HuH-7.5 (cell line): ENCODE measurements around the gene KAT2B.

Experiments used
- DNase-seq: peaks from one replicate; pipeline ENCODE4 v3.0.0; 2011; ENCODE audit warnings: low spot score

KAT2B gene

DNA sequence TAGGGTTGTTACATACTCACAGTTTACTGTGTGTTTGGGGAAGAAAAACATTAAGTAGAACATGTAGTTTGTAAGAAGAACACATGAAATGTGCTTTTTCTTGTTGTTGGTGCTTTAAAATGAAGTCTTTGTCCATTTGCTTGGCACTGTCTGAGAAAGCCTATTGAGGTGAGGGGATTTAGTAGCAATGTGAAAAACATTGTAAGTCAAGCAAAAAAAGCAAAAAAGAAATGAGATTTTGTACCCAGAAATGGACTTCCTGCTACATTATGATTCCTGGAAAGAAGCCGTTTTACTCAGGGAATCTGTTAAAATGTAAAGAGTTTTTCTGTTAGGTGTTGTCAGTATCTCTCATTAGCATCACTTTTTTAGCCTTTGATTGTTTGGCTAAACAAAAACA, 59.9 kb downstream of the KAT2B start:
- no peak for DNase-seq

DNA sequence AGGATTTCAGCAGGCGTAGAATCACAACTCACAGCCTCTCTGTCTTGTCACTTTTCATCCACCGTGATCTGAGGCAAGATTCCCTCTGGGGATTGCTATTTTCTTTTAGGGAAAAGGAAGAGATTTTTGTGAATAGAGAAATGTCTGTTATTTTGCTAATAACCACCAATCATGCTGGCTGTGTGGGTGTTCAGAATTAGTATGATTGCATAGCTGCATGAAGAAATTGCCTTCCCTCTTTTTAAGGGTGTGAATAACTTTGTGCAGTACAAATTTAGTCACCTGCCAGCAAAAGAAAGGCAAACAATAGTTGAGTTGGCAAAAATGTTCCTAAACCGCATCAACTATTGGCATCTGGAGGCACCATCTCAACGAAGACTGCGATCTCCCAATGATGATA, 60.8 kb downstream of the KAT2B start:
- no peak for DNase-seq

DNA sequence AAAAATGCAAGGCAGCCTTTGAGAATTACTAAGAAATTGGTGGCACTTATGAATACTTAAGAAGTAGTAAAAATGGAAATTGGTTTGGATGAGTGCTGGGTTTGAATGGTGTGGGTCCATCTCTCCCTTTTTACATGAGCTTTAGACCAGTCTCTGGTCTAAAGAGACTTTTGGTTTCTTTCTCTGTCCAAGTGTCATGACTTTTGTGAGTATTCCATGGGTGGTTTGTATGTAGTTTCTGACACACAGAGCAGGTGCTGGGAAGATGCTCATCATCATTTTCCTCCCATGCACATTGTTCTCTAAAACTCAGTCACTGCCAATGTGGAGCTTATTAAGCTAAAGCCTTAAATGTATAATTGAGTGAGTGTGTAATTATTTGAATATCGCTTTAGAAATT, 63.5 kb downstream of the KAT2B start:
- no peak for DNase-seq

DNA sequence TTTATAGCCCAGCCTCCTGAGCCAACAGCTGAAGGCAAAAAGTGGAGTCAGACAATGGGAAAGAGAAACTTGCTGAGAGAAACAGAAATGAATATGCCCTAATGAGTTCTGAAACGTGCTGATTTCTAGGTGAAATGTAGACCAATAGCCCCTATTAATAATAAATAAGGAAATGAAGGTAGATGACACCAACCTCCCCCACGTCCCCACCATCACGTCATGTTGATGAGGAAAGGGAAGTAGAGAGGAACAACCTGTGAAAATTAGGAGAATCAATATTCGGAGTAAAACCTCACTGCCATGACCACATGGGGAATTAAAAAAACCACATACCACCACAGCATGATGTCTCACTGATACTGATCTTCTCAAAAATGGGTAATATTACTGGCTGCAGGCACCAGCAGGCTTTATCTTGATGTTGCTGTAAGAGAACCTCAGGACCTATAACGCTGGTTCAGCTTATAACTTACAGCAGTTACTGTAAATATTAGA, 64.0 kb downstream of the KAT2B start:
- DNase-seq: no peak

DNA sequence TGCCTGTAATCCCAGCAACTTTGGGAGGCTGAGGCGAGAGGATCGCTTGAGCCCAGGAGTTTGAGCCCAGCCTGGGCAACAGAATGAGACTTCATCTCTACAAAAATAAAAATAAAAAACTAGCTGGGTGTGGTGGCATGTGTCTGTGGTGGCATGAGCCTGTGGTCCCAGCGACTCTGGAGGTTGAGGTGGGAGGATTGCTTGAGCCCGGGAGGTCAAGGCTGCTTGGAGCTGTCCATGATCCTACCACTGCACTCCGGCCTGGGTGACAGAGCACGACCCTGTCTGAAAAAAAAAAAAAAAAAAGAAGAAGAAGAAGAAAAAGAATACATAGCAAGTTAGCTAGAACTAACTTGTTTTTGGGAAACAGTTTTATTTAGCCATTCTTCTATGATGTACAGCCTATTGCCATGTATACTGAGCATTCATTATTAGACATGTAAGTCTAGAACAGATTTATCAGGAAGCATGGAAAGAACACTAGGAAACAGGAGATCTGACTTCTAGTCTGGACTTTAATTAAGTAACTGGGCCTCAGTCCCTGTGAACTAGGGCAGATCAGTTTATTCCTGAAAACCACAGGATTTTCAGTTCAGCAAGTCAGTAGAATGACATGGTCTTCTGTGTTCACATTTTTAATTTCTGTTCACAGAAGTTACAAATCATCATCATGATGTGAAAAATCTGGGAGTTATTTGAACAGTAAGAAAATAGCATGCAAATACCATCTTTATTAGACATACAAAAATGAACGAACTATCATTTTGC, 65.5 kb downstream of the KAT2B start:
- DNase-seq: no peak

DNA sequence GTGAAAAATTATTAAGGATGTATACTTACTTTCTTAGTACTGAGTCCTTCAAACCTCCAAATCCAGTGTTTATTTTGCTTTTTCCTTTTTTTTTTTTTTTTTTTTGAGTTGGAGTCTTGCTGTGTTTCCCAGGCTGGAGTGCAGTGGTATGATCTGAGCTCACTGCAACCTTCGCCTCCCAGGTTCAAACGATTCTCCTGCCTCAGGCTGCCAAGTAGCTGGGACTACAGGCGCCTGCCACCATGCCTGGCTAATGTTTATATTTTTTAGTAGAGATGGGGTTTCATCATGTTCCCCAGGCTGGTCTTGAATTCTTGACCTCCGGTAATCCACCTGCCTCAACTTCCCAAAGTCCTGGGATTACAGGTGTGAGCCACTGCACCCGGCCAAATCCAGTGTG, 67.5 kb downstream of the KAT2B start:
- no peak for DNase-seq

DNA sequence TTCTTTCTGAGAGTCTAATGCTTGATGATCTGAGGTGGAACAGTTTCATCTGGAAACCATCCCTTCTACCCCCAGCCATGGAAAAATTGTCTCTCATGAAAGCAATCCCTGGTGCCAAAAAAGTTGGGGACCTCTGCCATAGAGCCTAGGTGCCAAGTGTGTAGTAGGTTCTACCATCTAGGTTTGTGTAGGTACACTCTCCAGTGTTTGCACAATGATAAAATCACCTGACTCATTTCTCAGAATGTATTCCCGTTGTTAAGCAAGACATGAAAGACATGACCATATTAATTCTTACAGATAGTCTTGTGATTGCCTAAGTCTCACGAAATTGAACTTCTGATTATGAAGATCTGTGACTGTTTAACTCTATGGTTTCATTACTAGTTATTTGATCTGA, 68.6 kb downstream of the KAT2B start:
- DNase-seq: no peak

DNA sequence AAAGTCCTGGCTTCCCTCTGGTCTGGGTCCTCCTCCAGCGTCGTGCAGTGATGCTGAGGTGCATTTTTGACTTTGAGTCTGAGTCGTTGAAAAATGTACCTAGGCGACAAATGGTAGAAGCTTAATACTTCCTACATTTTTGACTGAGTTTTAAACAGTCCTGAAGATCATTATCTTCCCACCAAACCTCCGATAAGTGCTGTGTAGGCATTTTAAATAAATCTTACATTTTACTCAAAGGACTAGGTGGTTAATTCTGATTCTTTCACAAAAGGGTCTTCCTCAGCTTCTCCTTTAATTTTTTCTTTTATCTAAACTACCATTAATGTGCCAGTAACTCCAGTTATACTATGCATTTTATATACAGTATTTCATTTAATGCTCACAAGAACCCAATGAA, 70.6 kb downstream of the KAT2B start:
- DNase-seq: no peak

DNA sequence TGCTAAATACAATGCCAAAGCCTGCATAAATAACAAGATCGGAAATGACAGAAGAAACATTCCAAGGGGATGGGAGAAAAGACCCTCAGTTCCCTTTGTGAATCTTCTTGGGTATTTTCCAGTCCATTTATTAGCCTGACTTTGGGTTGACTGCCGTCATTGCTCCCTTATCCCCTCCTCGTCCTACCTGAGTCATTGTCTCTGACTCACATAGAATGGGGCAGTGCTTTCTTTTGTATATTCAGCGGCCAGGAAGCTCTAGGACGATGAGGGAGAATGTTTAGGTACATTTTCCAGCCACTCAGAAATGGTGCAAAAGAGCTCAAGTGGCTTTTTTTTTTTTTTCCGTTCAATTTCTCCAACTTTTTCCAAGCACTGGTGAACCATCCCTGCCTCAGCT, 71.6 kb downstream of the KAT2B start:
- no peak for DNase-seq

DNA sequence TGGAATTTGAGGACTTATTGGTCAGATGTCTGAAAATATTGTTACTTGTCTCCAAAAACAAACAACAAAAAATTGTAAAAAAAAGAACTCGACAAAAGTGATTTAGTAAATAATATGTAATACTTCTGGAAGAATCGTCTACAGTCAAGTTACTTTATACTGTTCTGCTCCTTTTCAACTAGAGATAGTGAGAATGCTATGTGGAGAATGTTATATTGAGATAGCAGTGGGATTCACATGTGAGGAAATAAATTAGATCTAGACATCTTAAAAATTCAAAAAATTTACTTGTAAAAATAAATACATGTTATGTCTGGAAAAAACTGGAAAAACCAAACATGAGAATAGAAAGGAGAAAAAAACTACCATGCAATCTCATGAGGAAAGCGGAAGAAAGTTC, 80.8 kb downstream of the KAT2B start:
- no peak for DNase-seq

DNA sequence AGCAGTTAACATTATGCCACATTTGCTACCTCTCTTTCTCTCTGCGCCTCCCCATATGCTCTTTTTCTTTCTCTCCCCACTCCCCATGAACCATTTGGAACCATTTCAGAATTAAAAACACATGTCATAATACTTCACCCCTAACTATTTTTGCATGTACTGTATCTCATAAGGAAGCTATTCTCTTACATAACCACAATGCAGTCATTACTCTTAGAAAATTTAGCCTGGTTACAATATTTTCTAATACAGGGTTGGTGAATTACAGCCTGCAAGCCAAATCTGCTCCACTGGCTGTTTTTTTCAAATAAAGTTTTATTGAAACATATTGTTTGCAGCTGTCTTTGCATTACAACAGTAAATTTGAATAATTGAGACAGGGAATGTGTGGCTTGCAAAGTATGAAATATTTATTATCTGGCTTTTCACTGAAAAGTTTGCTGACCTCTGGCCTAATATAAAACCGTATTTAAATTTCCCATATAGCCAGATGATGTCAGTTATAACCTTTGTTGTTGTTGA, 82.9 kb downstream of the KAT2B start:
- DNase-seq: no peak

DNA sequence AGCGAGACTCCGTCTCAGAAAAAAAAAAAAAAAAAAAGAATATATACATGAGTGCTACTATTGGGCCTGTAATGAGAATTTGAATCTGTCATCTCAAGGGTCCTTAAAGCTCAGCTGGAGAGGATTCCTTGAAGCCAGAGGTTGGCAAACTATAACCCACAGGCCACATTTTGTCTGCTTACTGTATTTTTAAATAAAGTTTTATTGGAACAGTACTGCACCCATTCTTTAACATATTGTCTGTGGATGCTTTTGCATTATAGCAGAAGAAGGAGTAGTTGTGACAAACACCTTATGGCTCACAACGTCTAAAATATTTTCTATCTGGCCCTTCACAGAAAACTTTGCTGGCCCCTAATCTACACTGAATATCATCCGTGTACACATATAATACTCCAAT, 85.0 kb downstream of the KAT2B start:
- no peak for DNase-seq

DNA sequence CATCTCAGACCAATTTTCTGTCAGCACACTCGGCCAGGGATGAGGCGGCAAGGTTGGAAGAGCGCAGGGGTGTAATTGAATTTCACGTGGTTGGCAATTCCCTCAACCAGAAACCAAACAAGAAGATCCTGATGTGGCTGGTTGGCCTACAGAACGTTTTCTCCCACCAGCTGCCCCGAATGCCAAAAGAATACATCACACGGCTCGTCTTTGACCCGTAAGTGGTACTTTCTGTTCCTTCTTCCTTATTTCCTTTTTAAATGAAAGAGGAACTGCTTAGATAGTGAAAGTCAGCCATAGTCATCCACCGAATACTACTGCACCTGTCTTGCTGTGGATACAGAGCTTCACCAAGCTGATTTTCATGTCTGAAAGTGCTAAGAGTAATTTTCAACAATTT, 85.7 kb downstream of the KAT2B start:
- DNase-seq: no peak

DNA sequence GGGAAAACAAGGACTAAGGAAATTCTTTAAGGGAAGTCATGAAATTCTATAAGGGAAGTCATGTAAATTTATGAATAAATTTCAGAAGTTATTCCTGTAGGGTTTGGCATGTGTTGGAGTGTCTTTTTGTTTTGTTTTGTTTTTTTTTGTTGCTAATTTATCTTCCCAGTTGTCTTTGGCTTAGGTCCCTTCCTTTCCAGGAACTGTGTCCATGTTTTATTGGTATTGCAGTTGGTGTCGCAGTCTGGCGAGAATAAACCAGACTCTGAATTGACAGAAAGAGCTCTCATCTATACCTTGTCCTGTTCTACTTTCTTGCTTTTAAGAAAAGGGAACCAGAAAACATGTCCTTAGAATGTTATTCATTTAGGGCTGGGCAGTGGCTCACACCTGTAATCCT, 88.1 kb downstream of the KAT2B start:
- DNase-seq: no peak

DNA sequence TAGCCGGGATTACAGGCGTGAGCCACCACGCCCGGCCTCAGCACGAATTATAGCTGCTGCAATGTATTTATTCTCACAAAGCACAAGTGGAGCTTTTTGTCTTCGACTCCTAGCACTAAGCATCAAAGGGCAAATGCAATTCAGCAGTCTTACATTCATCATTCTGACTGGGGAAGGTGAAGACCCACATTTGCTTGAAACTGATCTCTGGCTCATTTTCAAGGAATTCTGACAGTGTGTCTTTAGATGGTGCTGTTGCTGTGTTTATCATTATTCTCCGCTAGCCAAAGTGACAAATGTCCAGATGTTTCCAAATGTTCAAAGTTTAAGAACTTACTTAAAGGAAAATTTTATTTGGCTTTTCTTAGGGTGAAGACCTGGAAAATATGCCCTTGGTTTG, 89.9 kb downstream of the KAT2B start:
- DNase-seq: no peak

DNA sequence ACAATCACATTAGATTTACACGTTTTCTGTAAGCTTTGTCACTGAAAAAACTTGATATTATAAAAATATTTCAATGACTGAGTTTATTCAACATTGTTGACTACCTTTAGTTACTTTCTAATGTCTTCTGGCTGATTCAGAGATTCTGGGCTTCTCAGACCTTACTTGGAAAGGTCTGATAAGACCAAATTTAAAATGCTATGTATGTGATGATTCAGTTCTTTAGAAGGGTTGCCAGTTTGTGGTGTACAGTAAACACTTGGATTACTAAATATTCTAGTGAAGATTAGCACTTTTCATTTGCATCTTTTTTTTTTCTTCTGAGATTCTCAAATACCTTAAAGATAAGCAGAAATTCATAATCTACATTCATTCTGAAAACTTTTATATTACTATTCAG, 96.0 kb downstream of the KAT2B start:
- no peak for DNase-seq

DNA sequence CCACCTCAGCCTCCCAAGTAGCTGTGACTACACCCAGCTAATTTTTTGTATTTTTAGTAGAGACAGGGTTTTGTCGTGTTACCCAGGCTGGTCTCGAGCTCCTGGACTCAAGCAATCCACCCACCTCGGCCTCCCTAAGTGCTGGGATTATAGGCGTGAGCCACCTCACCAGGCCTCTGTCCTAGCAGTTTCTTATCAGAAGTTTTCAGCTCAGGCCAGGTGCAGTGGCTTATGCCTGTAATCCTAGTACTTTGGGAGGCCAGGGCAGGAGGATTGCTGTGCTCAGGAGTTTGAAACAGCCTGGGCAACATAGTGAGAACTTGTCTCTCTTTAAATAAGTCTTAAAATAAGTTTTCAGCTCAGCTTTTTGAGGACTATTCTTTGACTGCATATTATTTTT, 97.4 kb downstream of the KAT2B start:
- no peak for DNase-seq

DNA sequence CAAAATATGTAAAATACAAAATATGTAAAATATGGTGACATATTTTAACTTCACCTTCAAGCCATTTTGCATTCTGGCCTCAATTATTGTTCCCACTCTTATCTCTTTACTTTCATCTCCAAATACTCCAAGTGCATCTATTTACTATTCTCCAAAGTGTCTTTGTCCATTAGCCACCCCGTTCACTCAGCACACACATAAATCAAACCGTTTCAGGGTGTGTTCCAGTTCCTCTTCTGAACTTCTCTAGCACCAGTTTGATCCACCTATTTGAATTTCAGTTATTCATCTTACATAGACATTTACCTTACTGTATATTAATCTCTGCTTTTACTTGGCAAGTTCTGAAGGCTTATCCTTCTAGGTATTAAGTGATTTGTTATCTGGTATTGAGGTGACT, 100.6 kb downstream of the KAT2B start:
- DNase-seq: no peak

DNA sequence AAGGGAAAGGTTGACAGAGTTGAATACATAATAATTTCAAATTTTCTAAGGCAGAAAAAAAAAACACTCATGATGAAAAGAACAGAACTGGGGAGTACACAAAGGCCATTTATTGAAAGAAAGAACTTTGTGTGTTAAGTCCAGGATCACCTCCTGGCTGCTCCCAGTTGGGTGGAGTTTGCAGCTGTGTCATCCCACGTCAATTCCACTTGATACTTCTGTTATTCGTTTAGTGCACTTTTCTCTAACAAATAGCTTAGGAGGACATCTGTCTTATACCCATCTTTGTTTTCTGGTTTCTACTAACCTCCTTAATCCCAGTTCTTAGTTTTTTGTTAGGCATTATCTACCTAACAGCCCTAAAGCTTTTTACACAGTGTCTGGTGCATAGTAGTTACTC, 101.1 kb downstream of the KAT2B start:
- DNase-seq: no peak

DNA sequence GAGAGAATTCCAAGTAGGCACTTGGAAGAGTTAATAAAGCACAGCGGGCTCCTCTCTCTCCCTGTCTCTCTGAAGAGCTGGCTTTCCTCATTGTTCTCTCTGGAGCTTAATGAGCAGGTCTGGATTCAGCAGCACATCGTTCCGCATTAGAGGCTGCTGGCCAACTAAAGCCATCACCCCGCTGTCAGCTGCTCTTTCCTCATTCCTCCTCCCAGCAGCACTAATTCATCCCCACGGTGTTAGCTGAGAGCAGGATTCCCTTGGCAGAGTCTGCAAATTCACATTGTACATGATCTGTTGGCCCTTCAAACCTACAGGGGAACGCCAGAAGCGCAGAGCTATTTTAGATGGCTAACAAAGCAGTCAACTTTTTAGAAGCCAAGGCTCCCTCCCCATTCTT, 101.6 kb downstream of the KAT2B start:
- no peak for DNase-seq

DNA sequence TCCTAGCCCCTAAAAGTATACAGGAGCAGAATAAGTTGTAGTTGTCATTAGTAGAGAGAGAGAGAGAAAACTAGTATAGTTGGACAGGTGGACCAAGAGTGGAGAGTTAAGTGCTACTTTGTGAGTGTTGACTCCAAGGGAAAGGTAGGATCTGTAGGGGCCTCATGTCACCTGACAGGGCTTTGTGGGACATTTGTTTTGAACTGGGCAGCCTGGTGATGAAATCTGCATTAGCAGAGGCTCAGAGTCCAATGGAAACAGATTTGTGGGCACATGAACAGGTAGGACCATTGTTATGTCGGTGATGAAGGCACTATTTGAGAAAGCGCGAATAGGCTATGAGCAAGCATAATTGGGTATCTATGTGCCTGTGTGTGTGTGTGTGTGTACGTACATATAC, 102.3 kb downstream of the KAT2B start:
- DNase-seq: no peak

DNA sequence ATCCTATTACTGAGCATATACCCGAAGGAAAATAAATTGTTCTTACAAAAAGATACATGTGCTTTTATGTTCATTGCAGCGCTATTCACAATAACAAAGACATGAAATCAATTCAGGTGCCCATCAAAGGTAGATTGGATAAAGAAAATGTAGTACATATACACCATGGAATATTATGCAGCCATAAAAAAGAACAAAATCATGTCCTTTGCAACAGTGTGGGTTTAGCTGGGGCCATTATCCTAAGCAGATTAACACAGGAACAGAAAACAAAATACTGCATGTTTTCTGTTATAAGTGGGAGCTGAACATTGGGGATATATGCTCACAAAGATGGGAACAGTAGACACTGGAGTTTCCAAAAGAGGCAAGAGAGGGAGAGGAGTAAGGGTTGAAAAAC, 103.3 kb downstream of the KAT2B start:
- no peak for DNase-seq

DNA sequence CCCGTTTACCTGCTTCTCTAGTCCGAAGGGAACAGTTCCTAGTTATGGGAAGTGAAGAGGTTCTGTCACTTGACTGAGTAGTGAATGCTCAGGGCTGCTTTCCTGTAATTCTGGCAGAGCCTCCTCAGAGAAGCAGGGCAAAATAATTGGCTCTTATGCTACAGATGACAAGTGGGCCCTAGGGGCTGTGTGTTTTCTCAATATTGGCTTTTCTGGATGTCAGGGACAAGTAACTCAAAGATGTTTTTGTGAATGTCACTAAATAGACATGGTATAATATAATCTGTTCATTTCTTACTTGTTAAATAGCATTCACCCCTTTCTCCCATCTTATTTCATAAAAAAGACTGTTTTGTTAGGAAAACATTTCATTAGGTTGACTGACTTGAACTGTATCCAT, 105.6 kb downstream of the KAT2B start:
- DNase-seq: no peak

DNA sequence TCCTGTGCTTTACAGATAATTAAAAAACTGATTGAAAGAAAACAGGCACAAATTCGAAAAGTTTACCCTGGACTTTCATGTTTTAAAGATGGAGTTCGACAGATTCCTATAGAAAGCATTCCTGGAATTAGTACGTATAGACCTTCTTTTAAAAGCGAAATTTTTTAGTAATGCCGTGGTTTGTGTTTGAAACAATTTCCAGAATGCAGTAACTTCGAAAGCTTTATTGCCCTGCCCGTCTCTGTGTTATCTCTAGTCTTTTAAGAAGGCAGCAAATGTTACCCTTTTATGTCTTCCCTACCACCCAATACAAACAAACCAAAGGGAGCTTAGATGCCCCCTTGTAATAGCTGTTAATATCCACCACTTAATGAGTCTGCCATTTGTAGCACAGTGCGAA, 106.1 kb downstream of the KAT2B start:
- DNase-seq: no peak
